HG03196 (cell line): ENCODE data around the gene GNG12.

ENCODE experiments used
- ATAC-seq: cut with Tn5 transposase; IDR thresholded peaks from one replicate; pipeline ENCODE4 v1.9.1; 2021; ENCODE audit not compliant: unreplicated experiment

The GNG12 gene

GRCh38 chr1:67713057-67713846 lies 120.0 kb downstream of the GNG12 start:
- no peak for ATAC-seq

- ATAC-seq: no peak
Observed at GRCh38 chr1:67711855-67712212, 121.4 kb downstream of the GNG12 start.

GRCh38 chr1:67711158-67711854 lies 122.0 kb downstream of the GNG12 start:
- no peak for ATAC-seq

GRCh38 chr1:67710417-67710816 lies 122.8 kb downstream of the GNG12 start:
- ATAC-seq: no peak

GRCh38 chr1:67708606-67709005 lies 124.7 kb downstream of the GNG12 start:
- ATAC-seq: no peak

GRCh38 chr1:67705735-67706453 lies 127.4 kb downstream of the GNG12 start:
- no peak for ATAC-seq

GRCh38 chr1:67704351-67704750 lies 128.9 kb downstream of the GNG12 start:
- ATAC-seq: no peak

GRCh38 chr1:67701876-67702275 lies 131.4 kb downstream of the GNG12 start:
- no peak for ATAC-seq

GRCh38 chr1:67700692-67701410 lies 132.4 kb downstream of the GNG12 start:
- ATAC-seq: no peak

- no peak for ATAC-seq
Observed at GRCh38 chr1:67700220-67700619, 133.0 kb downstream of the GNG12 start.

- ATAC-seq: no peak
Observed at GRCh38 chr1:67696708-67697107, 136.6 kb downstream of the GNG12 start.

- ATAC-seq: no peak
Observed at GRCh38 chr1:67695963-67696362, 137.3 kb downstream of the GNG12 start.

- ATAC-seq: no peak
Observed at GRCh38 chr1:67691712-67692111, 141.6 kb downstream of the GNG12 start.

GRCh38 chr1:67690411-67690810 lies 142.9 kb downstream of the GNG12 start:
- no peak for ATAC-seq

- no peak for ATAC-seq
Observed at GRCh38 chr1:67690018-67690363, 143.3 kb downstream of the GNG12 start.

GRCh38 chr1:67689267-67690017 lies 143.8 kb downstream of the GNG12 start:
- no peak for ATAC-seq

GRCh38 chr1:67688526-67689219 lies 144.6 kb downstream of the GNG12 start:
- ATAC-seq: no peak

GRCh38 chr1:67687649-67688048 lies 145.6 kb downstream of the GNG12 start:
- ATAC-seq: no peak

- ATAC-seq: no peak
Observed at GRCh38 chr1:67687198-67687545, 146.1 kb downstream of the GNG12 start.
